Embryonic facial prominence (tissue), 1 donor: ENCODE results near the gene KIF26B.
"Not testable (repeated sequence)": the region's sequence is repeated elsewhere in the genome, so short reads cannot be mapped to it uniquely, and the experiment has no call there.

Experiments
- DNase-seq: peaks from one replicate; pipeline ENCODE4 v3.0.0-alpha.2; 2016; ENCODE audit errors: extremely low spot score

KIF26B gene

DNA sequence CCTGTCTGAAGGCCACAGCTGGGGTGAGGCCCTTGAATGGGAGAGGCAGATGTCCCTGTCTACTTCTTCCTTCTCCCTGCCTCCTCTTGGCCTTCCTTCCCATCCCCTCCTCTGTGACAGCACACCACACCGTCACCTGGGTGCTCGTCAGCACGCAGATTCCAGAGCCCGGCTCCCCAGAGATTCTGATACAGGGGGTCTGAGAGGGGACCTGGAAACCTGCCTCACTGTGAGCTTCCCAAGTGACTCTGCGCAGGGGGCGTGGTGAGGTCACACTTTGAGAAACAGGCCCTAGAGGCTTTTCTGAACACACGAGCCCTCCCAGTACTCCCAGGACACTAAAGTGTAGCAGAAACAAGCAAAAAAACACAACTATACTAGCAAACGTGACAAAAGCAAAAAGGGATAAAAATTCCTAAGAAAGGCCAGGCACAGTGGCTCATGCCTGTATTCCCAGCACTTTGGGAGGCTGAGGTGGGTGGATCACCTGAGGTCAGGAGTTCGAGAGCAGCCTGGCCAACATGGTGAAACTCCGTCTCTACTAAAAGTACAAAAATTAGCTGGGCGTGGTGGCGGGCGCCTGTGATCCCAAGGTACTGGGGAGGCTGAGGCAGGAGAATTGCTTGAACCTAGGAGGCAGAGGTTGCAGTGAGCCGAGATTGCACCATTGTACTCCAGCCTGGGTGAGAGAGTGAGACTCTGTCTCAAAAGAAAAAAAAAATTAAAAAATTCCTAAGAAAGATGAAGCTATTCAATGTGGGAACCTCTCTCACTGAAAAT, 201.3 kb downstream of the KIF26B start:
- not testable (repeated sequence) for DNase-seq

DNA sequence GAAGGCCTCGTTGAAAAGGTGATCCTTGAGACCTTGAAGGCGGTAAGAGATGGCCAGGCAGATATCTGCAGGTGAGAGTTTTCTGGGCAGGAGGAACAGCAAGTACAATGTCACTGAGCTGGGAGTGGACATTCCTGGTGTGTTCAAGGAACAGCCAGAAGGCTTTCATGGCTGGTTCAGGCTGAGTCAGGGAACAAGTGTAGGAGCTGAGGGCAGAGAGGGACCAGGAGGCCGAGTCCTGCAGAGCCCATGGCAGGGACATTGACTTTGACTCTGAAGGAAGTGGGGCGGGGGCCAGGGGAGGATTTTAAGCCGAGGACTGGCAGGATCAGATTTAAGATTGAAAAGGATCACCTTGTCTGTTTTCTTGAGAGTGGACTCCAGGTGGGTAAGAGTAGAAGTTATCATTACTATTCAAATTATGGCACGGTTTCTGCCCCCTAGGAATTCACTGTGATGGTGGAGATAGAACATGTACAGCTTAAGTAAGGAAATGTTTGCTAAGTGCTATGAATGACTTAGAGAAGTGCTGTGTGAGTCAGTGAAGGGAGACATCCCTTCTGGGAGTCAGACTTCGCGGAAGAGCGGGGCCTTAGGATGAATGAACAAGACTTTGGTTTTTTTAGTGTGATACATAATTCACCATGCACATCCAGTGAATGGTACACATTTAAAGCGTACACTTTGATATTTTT, 202.3 kb downstream of the KIF26B start:
- no peak for DNase-seq

DNA sequence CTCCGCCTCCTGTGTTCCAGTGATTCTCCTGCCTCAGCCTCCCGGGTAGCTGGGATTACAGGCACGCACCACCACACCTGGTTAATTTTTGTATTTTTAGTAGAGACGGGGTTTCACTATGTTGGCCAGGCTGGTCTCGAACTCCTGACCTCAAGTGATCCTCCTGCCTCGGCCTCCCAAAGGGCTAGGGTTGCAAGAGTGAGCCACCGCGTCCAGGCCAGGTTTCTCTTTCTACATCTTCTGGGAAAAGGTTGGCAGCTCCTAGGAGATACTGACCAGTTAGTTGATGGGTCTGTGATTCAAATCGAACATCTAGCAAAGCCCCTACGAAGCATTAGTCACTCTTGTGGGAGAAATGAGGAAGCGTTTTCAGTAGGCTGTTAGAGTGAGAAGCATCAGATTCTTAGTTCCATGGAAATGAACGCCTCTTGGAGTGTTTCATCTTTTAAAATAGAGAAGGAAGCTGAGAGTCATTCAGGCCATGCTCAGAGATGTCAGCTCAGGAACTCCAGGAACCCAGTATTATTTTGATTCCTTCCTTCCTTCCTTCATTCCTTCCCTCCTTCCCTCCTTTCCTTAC, 204.4 kb downstream of the KIF26B start:
- not testable (repeated sequence) for DNase-seq

DNA sequence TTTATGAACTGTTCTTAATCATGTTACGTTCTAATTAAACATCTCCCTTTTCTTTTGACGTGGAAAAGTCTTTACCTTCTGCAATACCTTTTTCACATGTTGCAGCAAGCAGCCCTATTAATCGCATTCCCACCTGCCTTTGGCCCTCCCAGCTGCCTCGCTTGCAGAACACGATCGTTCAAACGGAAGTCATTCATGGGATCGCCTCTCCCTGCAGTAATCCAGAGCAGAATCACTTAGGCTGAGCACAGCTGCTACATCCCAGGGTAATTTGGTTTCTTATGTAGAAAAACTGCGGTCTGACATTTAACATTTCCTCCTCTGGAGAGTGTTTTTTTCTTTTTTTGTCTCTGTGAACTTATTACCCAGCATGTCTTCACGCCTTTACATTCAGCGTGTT, 206.3 kb downstream of the KIF26B start:
- DNase-seq = no peak

DNA sequence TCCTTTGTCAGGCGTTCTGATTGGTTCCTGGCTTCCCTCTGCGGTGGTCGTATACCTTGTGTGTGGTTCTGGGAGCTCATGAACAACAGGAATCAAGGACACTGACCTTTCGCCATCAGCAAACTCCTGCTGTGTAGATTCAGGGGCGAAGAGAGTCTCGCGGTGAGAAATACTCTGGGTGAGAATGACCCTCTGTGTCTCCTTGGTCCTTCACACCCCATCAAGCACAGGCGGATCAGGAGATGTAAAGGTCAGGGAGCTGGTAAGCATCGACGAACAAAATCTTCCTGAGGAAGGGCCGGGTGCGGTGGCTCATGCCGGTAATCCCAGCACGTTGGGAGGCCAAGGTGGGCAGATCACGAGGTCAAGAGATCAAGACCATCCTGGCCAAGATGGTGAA, 207.2 kb downstream of the KIF26B start:
- no peak for DNase-seq

DNA sequence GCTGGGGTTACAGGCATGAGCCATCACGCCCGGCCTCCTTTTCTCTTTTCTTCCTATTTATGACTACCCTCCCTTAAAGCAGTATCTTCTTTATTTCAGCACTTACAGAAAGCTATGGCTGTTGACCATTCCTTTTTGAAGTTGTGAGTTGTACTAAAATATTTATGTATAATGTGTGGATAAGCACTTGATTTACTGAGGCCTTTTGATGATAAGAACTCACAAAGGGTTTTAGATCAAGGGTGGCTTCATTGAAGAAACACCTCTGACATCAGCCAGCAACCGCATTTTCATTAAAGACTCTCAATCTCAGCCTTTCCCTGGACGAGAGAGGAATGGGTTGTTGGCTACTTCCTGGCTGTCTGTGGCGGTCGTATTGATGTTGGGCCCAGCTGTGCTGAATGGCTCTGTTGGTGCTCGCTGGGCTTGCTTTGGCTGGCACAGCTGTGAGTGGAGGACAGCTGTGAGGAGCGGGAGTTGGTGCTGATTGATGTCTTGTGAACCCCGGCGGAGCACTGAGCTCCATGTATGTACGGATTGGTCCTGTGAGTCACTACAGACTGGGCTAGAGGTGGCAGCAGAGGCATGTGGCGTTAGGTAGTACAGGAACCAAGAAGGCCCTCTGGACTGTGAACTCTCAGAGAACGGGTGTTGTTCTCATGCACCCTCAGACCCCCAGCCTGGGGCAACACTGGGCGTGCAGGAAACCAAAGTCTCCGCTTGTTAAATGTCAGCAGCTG, 208.8 kb downstream of the KIF26B start:
- no peak for DNase-seq

DNA sequence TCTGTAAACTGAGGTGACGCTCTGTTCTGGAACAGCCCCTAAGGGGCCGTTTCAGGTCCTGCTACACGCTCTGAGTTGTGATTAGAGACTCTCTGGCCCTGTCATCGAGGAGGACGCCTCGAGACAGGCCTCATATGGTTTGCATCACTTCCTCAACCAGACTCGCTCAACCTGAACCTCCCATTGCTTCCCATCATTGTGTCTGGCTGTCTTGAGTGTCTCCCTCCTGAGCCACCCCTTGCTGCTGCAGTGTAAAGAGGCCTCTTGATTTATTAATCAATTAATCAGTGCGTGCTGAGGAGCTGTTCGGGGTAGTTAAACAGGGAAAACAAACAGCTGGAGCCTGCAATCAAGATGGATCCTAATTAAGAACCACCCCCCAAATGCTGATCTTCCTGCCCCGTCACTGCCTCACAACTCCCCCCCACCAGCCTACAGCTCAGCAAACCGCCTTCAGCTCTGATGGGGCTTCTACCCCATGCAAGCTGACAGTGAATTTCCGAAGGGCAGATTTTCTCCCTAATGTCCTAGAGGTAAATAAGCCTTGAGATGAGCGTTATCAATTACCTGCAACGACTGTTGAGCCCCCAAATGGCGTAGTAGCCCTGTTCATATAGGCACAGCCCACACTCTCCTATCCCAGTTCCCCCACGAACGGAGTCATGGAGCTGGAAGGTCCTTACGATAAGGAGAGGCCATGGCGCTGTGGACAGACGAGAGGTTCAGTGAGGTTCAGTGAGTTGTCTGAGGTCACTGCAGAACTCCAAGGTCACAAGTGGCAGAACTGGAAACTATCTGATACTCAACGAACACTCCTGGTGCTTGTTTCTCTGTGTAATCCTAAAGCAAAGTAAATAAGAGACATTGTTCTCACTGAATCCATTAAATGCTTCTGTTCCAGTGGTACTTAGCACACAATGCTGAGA, 210.6 kb downstream of the KIF26B start:
- DNase-seq = no peak

DNA sequence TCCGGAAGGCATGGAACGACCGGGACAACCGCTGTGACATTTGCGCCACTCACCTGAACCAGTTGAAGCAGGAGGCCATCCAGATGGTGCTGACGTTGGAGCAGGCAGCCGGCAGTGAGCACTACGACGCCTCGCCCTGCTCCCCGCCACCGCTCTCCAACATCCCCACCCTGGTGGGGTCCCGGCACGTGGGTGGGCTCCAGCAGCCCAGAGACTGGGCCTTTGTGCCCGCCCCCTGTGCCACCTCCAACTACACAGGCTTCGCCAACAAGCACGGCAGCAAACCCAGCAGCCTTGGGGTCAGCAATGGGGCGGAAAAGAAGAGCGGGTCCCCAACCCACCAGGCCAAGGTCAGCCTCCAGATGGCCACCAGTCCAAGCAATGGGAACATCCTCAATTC, 212.1 kb downstream of the KIF26B start:
- no peak for DNase-seq

DNA sequence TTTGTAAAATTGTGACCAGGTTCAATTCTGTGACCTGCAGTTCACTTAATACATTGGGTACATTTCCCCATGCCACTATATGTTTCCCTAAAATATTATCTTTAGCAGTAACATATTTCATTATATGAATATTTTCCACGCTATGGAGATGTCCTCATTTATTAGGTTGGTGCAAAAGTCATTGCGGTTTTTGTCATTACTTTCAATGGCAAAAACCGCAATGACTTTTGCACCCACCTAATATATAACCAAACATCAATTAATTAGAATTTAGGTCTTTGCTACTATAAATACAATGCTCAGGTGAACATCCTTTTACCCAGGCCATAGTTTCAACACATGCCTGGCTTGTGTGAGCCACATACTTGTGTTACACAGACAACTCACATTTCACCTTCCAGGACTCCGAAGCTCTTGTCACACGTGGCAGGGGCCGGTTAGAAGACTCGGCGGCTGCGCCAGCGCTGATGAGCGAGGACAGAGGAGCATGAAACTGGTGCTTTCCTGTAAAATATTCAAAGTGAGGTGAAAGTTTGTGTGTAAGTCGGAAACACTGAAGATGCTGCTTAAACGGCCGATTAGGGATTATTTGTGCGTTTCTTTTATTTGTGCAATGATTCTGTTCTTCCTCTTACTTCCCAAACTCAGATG, 215.5 kb downstream of the KIF26B start:
- no peak for DNase-seq

DNA sequence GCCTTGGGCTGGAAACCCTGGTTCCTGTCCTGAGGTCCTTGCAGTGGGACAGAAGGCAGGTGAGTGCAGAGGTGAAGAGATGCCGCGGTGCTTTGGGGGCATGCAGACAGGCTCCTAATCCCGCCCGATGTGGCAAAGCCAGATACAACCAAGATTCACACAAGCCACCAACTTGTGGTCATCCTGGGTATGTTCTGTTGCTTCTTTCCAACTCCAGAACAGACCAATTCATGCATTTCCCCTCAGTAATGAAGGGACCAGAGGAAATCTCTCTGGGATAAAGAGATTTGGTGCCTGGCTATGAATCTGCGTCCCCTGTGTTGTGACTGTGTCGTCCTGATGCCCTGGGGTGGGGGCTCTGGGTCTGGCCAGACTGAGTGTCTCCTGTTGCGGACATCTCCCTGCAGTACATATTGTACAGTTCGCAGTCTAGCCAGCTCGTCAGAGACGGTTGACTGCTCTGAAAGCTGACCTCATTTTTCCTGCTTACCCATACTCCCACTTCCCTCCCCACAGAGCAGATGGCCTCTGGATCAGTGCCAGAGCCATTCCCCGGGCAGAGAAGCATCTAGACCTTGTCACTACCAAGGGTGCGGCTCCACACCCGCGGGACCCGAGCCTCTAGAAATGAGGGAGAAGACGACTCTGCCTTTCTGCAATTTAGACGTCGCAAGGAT, 216.3 kb downstream of the KIF26B start:
- no peak for DNase-seq

DNA sequence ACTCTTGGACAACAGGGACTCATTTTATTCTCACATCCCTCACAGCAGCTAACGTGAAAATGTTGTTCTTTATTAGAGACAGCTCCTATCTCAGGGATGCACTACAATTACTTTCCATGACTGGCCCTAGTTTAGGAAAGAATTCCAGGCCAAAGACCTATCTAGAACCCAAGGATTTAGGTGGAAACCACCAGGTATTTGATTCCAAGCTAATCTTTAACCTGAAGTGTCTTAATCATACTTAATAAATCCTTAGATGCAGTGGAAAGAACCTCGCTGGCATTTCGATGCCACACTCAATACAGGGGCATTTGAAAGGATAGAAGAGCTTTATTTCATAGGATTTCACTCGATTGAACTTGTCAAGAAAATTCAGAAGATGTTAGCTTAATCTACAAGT, 218.3 kb downstream of the KIF26B start:
- DNase-seq = no peak

DNA sequence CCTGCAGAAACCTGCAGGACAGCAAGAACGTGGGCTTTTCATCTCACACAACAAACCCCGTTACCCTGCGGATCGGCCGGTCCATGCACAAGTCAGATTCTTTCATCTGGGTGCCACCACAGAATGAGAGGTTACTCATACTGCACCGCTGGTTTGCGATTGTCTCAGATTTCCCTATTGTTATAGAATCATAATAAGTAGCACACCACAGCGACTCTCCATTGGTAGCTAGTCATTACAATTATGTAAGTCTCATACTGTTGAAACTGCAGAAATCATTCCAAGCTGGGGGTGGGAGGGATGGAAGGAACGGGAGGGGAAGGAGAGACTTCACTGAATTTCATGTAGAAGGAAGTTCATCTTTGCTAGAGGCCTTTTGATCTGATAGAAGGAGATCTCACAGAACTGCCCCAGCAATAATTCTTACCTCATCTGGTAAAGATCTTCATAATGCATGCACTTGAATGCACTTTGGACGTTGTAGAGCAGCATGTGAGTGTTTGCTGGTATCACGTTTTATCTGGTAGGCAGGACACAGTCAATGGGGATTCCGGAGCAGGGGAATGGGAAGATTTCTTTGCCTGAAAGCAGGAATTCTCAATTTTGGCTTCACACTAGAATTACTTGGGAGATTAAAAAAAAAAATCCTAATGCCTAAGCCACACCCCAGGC, 221.1 kb downstream of the KIF26B start:
- no peak for DNase-seq

DNA sequence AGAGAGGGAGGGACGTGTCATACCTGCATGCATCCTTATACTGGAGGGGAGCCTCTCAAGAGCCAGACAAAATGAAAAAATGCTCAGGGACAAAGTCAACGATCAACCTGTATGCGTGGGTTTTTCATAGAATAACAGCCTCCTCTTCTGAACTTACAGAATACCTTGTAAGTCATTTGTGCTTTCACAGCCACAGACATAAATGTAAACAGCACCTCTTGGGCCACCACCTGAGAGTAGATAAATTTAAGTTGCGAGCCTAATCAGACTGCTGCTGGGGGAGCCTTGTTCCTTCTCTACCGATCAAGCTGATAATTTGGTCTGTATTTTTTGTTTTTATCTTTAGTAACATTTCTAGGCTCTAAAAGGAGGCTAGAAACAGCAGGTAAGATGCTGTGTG, 223.1 kb downstream of the KIF26B start:
- no peak for DNase-seq

DNA sequence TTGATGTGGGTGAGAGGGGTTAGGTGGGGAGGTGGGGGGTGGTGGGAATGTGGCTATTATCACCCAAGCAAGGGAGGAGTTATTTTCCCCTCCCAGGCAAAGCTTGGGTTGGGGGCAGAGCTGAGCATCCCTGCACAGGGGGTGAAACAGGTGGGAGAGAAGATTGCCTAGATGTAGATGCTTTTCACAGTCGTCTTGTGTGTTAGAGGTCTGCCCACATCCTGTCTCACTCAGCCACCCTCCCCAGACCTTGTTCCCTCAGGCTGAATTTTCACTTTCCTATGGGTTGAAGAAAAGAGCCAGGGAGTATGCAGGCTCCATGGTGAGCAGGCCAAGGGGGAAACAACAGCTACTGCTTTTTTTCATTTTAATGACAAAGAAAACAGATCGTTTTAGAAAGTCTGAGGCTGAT, 223.5 kb downstream of the KIF26B start:
- DNase-seq = no peak

DNA sequence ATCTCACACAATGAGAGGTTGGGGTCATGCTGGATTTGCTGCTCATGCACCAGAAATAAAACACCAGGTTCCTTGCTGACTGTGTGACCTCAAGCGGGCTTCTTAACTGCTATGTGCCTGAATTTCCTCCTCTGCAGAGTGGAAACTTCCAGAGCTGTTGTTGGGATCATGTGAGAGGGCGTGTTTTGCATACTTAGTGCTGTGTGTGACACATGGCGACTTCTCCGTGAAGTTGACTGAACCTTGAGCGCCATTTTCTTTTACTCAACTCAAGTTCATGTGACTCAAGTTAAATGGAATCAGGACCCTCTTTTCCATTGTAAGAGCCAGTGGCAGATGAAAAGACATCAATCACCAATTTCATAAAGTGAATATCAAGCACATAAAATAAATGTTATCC, 224.0 kb downstream of the KIF26B start:
- DNase-seq = no peak

DNA sequence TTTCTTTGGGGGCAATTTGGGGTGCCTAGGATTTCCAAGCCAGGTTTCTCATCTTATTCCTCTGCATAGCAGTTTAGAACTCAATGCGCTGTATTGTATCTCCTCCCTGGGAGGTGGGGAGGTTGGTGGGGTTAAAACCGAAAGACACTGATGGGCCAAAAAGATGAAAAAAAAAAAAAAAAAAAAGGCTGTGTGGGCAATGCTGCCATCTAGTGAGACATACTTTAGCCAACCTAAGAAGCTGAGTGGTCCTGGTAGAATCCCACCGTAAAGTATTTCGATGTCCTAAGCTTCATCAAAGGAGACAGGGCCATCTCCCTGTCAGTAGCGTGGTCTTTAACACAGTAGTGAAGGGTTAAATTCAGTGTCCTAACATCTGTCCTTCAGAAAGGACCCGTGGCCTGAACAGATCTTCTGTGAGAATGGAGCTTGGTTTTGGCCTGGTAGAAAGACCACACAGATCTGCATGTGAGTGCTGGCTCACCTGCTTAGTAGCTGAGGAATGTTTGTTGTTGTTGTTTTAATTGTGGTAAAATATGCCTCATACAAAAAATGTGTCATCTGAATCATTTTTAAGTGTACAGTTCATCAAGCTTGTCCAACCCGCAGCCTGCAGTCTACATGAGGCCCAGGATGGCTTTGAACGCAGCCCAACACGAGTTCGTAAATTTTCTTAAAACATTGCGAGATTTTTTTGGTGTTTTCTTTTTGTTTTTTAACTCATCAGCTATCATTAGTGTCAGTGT, 226.2 kb downstream of the KIF26B start:
- DNase-seq = no peak

DNA sequence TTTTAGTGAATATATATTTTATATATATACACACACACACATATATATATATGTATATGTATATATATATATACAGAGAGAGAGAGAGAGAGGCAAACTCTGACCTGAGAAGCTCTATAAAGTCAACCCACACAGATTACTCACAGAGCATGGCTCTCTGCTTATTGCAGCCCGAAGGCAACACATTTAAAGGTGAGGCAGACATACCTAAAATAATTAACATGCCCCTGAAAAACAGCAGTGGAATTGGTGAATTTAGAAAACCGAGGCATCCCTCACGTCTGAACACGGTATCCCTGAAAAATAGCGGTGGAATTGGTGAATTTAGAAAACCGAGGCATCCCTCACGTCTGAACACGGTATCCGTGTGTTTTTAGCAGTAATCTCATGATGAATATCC, 228.2 kb downstream of the KIF26B start:
- no peak for DNase-seq

DNA sequence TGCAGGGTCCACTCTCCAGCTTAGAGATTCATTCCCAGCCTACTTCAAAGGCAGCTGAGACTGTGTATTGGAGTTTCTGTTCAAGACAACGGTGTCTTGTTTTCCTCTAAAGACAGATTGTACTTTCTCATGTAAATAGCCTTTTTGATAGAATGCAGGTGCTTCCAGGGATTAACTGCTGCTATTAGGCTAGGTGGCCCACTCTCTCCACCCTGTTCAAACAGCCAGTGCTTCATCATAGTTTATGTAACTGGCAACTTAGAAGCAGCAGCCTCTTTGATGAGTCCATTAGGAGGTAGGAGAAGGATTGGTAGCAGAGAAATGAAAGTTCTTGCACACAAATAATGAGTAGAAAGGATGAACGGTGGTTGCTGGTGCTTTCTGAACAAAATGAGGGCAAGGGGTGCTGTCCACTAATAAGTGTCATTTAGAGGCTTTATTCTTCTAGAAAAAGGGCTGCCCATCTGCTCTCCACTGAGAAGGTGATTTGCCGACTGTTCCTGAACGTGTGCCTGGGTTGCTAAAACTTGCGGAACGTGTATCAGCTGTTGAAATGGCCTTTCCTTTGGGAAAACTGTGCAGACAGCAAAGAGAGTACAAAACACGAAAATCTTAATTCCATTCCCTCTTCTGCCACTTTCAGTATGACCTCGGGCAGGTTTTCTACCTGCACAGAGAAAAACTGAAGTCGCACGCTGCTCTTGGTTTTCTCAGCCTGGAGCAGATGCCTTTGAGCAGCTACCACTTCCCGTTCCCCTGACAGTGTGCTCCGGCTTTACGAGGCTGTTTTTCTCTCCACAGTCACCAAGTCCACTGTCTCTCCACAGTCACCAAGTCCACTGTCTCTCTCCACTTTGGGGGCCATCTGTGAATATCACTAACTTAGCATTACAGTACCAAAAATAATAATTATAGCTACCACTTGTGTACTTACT, 228.9 kb downstream of the KIF26B start:
- DNase-seq = no peak
